GM12892 (cell line): ENCODE measurements around the gene IL17A.

Experiments
- POLR2A ChIP-seq: IDR thresholded peaks from 2 replicates; pipeline ENCODE4 v1.6.1; 2011; ENCODE audit warnings: low read depth, low read length, control low read depth
- POLR2AphosphoS5 ChIP-seq: IDR thresholded peaks from 2 replicates; pipeline ENCODE4 v1.6.1; 2011; ENCODE audit warnings: low read depth, low read length, control low read depth
- TAF1 ChIP-seq: IDR thresholded peaks from 2 replicates; pipeline ENCODE4 v1.6.1; 2011; ENCODE audit warnings: low read depth, mild to moderate bottlenecking, control low read depth, low read length, borderline replicate concordance

- no peak for TF ChIP-seq POLR2AphosphoS5
- TF ChIP-seq TAF1: no peak
- no peak for TF ChIP-seq POLR2A
These were observed 18.9 kb upstream of the IL17A start for GRCh38 chr6:52167267-52167666.
